NB4 (cell line): ENCODE data around the gene PLA2G6.

Experiments used
- CTCF ChIP-seq: IDR thresholded peaks from one replicate; pipeline ENCODE4 v1.5.1; 2012; ENCODE audit warnings: low read depth, low read length
- MAX ChIP-seq: IDR thresholded peaks from 2 replicates; pipeline ENCODE4 v1.6.1; 2011; ENCODE audit warnings: low read depth, low read length
- MYC ChIP-seq: IDR thresholded peaks from 2 replicates; pipeline ENCODE4 v1.6.1; 2011; ENCODE audit warnings: low read depth, low read length
- POLR2A ChIP-seq: IDR thresholded peaks from 2 replicates; pipeline ENCODE4 v1.6.1; 2011; ENCODE audit warnings: mild to moderate bottlenecking; ENCODE audit not compliant: insufficient read length; ENCODE audit errors: extremely low read depth

- TF ChIP-seq CTCF = no peak
- no peak for TF ChIP-seq POLR2A
- no peak for TF ChIP-seq MAX
- TF ChIP-seq MYC = no peak
Measured at GRCh38 chr22:38133331-38133730, 48.3 kb downstream of the PLA2G6 start.
